ENCODE measurements around the gene MED15.

MED15 gene

DNA sequence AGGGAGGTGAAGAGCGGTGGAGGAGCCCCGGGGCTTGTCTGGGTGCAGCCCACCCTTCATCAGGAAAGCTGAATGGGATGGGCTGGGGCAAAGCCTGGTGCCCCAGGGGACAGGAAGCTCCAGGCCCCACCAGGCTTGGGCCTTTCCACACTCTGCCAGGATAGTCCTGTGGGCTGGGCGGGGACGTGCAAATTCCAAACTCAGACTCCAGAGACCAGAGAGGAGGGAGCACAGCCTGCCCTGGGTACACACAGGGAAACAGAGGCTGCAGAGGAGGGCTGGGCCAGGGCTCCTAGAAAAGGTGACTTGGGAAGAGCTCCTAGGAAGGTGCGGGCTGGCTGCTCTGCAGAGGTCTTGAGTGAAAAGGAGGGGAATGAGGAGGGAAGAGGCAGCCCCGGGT, 124.7 kb downstream of the MED15 start:
- DNase-seq, result no peak

DNA sequence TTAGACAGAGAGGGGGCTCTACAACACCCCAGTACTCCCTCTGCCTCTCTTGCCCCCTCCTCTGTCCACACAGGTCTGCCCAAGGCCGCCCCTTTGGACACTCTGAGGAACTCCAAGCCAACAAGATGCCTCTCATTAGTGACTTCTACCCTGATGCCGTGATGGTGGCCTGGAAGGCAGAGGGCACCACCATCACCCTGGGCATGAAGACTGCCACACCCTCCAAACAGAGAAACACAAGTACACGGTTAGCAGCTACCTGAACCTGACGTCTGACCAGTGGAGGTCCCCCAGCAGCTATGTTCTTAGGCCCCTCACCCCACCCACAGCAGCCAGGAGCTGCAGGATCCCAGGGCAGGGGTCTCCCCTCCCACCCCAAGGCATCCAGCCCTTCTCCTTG, 125.1 kb downstream of the MED15 start:
- DNase-seq, result no peak

DNA sequence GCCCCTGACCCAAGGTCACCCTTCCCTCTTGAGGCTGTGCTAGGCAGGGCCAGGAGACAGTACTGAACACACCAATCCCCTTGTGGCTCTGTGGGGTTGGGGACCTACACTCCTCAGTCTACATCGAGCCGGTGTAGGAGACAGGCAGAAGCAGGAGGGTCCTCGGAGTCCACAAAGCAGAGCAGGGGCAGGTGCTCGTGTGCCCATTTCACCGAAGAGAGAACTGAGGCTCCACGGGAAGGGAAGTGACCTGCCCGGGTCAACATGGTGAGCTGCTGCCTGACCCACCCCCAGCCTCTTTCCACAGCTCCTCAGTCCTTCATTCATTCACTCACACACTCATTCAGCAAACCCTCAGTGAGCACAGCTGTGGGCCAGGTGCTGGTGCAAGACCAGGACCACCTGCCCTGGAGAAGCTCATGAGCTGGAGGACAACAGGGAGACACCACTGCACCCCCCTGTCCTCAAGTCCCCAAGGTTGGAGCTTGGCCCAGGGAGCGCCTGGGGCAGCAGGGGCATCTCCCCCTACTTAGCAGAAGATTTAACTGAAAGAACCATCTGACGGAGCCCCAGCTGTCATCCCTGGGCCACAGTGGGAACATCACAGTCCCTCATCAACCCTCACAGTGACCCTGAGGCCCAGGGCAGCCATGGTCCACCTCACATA, 127.3 kb downstream of the MED15 start:
- DNase-seq, result no peak

DNA sequence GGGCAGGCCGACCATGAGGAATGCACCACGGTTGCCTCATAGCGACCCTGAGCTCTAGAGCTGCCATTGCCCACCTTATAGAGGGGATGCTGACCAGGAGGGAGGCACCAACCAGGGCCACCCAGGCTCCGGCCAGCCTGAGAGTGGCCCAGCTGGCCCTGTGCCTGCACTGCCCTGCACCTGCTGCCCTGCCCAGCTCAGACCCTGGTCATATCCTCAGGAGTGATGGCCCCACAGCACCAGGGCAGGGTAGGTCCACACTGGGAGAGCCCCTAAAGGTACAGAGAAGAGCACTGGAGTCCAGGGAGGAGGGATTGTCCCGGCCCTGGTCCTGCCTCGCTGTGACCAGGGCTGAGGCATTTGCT, 127.8 kb downstream of the MED15 start:
- DNase-seq, result no peak

DNA sequence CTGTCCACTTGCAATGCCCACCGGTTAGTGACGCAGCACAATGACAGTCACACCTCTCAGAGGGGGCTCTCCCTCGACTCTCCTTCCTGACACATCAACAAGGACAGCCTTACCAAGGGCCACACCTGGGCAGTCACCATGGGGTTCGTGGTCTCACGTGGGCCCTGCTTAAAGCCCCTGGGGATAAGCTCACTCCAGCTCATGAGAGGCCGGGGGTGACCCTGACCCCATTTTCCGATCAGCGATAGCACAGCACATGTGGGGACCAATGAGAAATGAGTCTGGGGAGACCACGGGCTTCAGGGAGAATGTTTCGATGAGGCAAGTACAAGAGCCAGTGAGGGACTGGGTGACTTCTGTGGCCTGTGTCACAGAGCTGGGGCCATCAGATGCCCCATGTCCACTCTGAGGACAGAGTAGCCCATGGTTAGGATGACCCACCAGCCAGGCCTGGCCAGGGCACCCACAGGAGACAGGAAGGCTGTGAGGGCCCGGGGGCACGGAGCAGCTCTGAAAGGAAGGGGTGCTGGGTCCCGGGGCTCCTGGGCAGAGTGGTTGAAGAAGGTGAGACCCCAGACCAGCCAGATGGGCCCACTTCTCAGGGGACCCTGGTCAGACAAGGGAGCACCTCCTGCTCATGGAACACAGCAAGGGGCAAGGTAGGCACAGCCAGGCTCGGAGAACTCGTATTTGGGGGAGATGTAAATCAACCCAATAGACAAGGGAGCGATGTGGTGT, 128.8 kb downstream of the MED15 start:
- DNase-seq, result no peak

DNA sequence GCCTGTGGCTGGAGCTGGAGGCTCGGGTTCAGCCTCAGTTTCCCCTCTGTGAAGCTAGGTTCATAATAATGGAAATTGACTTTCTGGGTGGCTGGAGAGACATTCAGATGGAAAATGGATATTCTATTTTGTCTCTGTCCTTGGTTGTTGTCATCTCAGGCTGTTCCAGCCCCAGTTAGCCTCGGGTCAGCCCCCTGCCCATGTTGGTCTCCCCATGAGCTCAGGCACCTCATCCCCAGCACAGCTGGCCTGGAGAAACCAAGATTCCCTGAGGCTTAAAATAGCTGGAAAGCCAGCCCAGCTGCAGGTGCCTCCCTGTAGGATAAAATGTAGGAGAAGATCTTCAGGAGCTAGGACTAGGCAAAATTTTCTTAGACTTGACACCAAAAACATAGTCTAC, 129.5 kb downstream of the MED15 start:
- DNase-seq, result no peak
